Lower leg skin (tissue), 3 donors: ENCODE data around the gene LACTBL1.

Source experiments
- POLR2A ChIP-seq, 2 donors: fragments of 450-650 bp; IDR thresholded peaks; one replicate each; pipeline ENCODE4 v1.6.1; 2016 to 2017; ENCODE audit warnings: antibody characterized with exemption in 2 of 2, mild to moderate bottlenecking in 1 of 2, moderate library complexity in 1 of 2
- TF ChIP-seq, protein P1 (sequence below), 3 donors: fragments of 450-650 bp; IDR thresholded peaks; one replicate each; pipeline ENCODE4 v1.5.1; 2016; ENCODE audit warnings: antibody characterized with exemption in 3 of 3, mild to moderate bottlenecking in 3 of 3, moderate library complexity in 2 of 3

- TF ChIP-seq POLR2A (IDR thresholded peaks at IDR 0.05), result no peak
- TF ChIP-seq, protein P1, sequence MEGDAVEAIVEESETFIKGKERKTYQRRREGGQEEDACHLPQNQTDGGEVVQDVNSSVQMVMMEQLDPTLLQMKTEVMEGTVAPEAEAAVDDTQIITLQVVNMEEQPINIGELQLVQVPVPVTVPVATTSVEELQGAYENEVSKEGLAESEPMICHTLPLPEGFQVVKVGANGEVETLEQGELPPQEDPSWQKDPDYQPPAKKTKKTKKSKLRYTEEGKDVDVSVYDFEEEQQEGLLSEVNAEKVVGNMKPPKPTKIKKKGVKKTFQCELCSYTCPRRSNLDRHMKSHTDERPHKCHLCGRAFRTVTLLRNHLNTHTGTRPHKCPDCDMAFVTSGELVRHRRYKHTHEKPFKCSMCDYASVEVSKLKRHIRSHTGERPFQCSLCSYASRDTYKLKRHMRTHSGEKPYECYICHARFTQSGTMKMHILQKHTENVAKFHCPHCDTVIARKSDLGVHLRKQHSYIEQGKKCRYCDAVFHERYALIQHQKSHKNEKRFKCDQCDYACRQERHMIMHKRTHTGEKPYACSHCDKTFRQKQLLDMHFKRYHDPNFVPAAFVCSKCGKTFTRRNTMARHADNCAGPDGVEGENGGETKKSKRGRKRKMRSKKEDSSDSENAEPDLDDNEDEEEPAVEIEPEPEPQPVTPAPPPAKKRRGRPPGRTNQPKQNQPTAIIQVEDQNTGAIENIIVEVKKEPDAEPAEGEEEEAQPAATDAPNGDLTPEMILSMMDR (IDR thresholded peaks at IDR 0.05), result no peak
These were observed 47.6 kb downstream of the LACTBL1 start for GRCh38 chr1:22925111-22925510.
